Retina (tissue), 1 donor: ENCODE results near the gene SUPT16H.
"Not testable (repeated sequence)": the region's sequence is repeated elsewhere in the genome, so short reads cannot be mapped to it uniquely, and the experiment has no call there.

Experiments used
- DNase-seq: peaks from one replicate; pipeline ENCODE4 v3.0.0-alpha.2; 2016

The SUPT16H gene

GRCh38 chr14:21383848-21384493 lies at the start of gene SUPT16H:
Gene SUPT16H, minus strand, starts transcription at chr14:21384019. Its CDS starts 92 bp downstream, at chr14:21383927.
- DNase-seq: peak; percentile 99

- DNase-seq: no peak
Measured at GRCh38 chr14:21431126-21431525, 47.3 kb upstream of the SUPT16H start.

GRCh38 chr14:21428930-21429329 lies 45.1 kb upstream of the SUPT16H start:
- no peak for DNase-seq

GRCh38 chr14:21426692-21427091 lies 42.9 kb upstream of the SUPT16H start:
- no peak for DNase-seq

GRCh38 chr14:21419528-21419927 lies 35.7 kb upstream of the SUPT16H start:
- no peak for DNase-seq

GRCh38 chr14:21415329-21415728 lies 31.5 kb upstream of the SUPT16H start:
- DNase-seq: no peak

- no peak for DNase-seq
Measured at GRCh38 chr14:21414137-21414631, 30.4 kb upstream of the SUPT16H start.

GRCh38 chr14:21408147-21408546 lies 24.3 kb upstream of the SUPT16H start:
- no peak for DNase-seq

- DNase-seq: no peak
Measured at GRCh38 chr14:21406213-21406612, 22.4 kb upstream of the SUPT16H start.

GRCh38 chr14:21405097-21405496 lies 21.3 kb upstream of the SUPT16H start:
- DNase-seq: no peak

- DNase-seq: no peak
Measured at GRCh38 chr14:21399311-21399870, 15.6 kb upstream of the SUPT16H start.

GRCh38 chr14:21398901-21399300 lies 15.1 kb upstream of the SUPT16H start:
- DNase-seq: no peak

GRCh38 chr14:21395450-21395849 lies 11.6 kb upstream of the SUPT16H start:
- no peak for DNase-seq

- DNase-seq: no peak
Measured at GRCh38 chr14:21385188-21385904, 1.5 kb upstream of the SUPT16H start.

- DNase-seq: no peak
Measured at GRCh38 chr14:21384494-21384851, 654 bp upstream of the SUPT16H start.

- DNase-seq: no peak
Measured at GRCh38 chr14:21382886-21383847, 652 bp downstream of the SUPT16H start.

GRCh38 chr14:21382095-21382494 lies 1.7 kb downstream of the SUPT16H start:
- no peak for DNase-seq

GRCh38 chr14:21379338-21379737 lies 4.5 kb downstream of the SUPT16H start:
- DNase-seq: no peak

GRCh38 chr14:21373980-21374379 lies 9.8 kb downstream of the SUPT16H start:
- DNase-seq: no peak

GRCh38 chr14:21372814-21373213 lies 11.0 kb downstream of the SUPT16H start:
- not testable (repeated sequence) for DNase-seq

- DNase-seq: no peak
Measured at GRCh38 chr14:21369949-21370679, 13.7 kb downstream of the SUPT16H start.

- DNase-seq: no peak
Measured at GRCh38 chr14:21367582-21368144, 16.2 kb downstream of the SUPT16H start.
